Cardiac muscle cell (in vitro differentiated cells and primary cell): ENCODE results near the gene PSMD5. TPM values are rescaled to one million over a fixed set of nuclear protein-coding genes. Genes with fewer than 3 reads are reported as not detected.
"Not testable (repeated sequence)": the region's sequence is repeated elsewhere in the genome, so short reads cannot be mapped to it uniquely, and the experiment has no call there.

Experiments
- DNase-seq, 2 donors: peaks; one replicate each; pipeline versions ENCODE4 v3.0.0 to v3.0.0-alpha.2; 2010 to 2017; ENCODE audit warnings: low read depth in 1 of 2, low spot score in 1 of 2
- H3K27ac ChIP-seq: fragments of 200-600 bp; sonication (generic); 2 replicates; pipeline ENCODE4 v1.5.1; 2016
- H3K27me3 ChIP-seq: fragments of 200-600 bp; sonication (generic); 2 replicates; pipeline ENCODE4 v1.6.0; 2016; ENCODE audit warnings: control low read depth
- H3K36me3 ChIP-seq: fragments of 200-600 bp; sonication (generic); 2 replicates; pipeline ENCODE4 v1.5.1; 2016; ENCODE audit warnings: control low read depth
- H3K4me1 ChIP-seq: fragments of 200-600 bp; sonication (generic); 2 replicates; pipeline ENCODE4 v1.8.1; 2017; ENCODE audit warnings: low read depth, mild to moderate bottlenecking, mixed run types
- H3K4me3 ChIP-seq: fragments of 200-600 bp; sonication (generic); 2 replicates; pipeline ENCODE4 v1.5.1; 2016; ENCODE audit warnings: mild to moderate bottlenecking
- H3K9me3 ChIP-seq: fragments of 200-600 bp; sonication (generic); 2 replicates; pipeline ENCODE4 v1.5.1; 2017; ENCODE audit warnings: low read depth, mild to moderate bottlenecking, control low read depth
- CTCF ChIP-seq: IDR thresholded peaks from 2 replicates; pipeline ENCODE4 v1.5.1; 2012; ENCODE audit warnings: low read depth, mild to moderate bottlenecking, low read length
- polyA plus RNA-seq: library from polyadenylated mRNA; unstranded; fragments of >200 nt; fragmentation: Nextera tagmentation; extraction: Ambion mirVana; gene quantifications from 2 replicates; pipeline ENCODE4 v1.2.1, GENCODE V29; 2016
- total RNA-seq: library from RNA; depleted of rRNA; stranded (reverse); fragments of >200 nt; gene quantifications from 2 replicates; pipeline ENCODE4 v1.2.3, GENCODE V29; 2016

The PSMD5 gene
- total and polyA plus RNA-seq, 2 experiments from 2014 or later: 16.0 to 25.3 TPM

- Histone ChIP-seq H3K27me3 (no peaks in the 10 kb centered on the region), H3K4me1 (no peaks in the 10 kb centered on the region), H3K9me3 (no peaks in the 10 kb centered on the region), H3K36me3 (peaks cover 63% of the 10 kb centered on the region), H3K27ac (no peak overlapping the region), H3K4me3 (no peak overlapping the region)
- DNase-seq: no peak
- no peak for TF ChIP-seq CTCF
These were observed 22.6 kb downstream of the PSMD5 start for GRCh38 chr9:120820095-120820494.

GRCh38 chr9:120818595-120818994 is 24.1 kb downstream of the PSMD5 start:
- no peak for DNase-seq

GRCh38 chr9:120815075-120815474 is 27.6 kb downstream of the PSMD5 start:
- DNase-seq: no peak
- Histone ChIP-seq H3K4me3 (no peak overlapping the region), H3K36me3 (peaks cover 29% of the 10 kb centered on the region), H3K27me3 (no peaks in the 10 kb centered on the region), H3K27ac (no peak overlapping the region), H3K9me3 (no peaks in the 10 kb centered on the region), H3K4me1 (no peaks in the 10 kb centered on the region)
- TF ChIP-seq CTCF: no peak

More at GRCh38 chr9:120818595-120818994, 24.1 kb downstream of the PSMD5 start:
- H3K27ac ChIP-seq: no peak overlapping the region
- no peaks in the 10 kb centered on the region for H3K27me3 ChIP-seq
- TF ChIP-seq CTCF: no peak
- no peak overlapping the region for H3K4me3 ChIP-seq
- no peaks in the 10 kb centered on the region for H3K4me1 ChIP-seq
- peaks cover 56% of the 10 kb centered on the region for H3K36me3 ChIP-seq
- H3K9me3 ChIP-seq: no peaks in the 10 kb centered on the region

- Histone ChIP-seq H3K27me3 (no peaks in the 10 kb centered on the region), H3K4me1 (no peaks in the 10 kb centered on the region), H3K4me3 (no peak overlapping the region), H3K9me3 (no peaks in the 10 kb centered on the region), H3K27ac (no peak overlapping the region), H3K36me3 (no peaks in the 10 kb centered on the region)
- no peak for TF ChIP-seq CTCF
- no peak for DNase-seq
These were observed 33.8 kb downstream of the PSMD5 start for GRCh38 chr9:120808931-120809330.

GRCh38 chr9:120807607-120808379 is 34.9 kb downstream of the PSMD5 start:
- H3K4me1 ChIP-seq: no peaks in the 10 kb centered on the region
- DNase-seq: no peak
- H3K4me3 ChIP-seq: no peak overlapping the region
- H3K27ac ChIP-seq: no peak overlapping the region
- no peaks in the 10 kb centered on the region for H3K36me3 ChIP-seq
- no peaks in the 10 kb centered on the region for H3K27me3 ChIP-seq
- no peak for TF ChIP-seq CTCF
- no peaks in the 10 kb centered on the region for H3K9me3 ChIP-seq

GRCh38 chr9:120804784-120805363 is 37.8 kb downstream of the PSMD5 start:
- not testable (repeated sequence) for H3K36me3 ChIP-seq, H3K27ac ChIP-seq, H3K4me3 ChIP-seq, H3K4me1 ChIP-seq, H3K27me3 ChIP-seq, DNase-seq, H3K9me3 ChIP-seq
